HUES6 (cell line): ENCODE results near the gene STX4.

Experiments used
- H3K27ac ChIP-seq: 2 replicates; pipeline ENCODE4 v1.7.0; 2013; ENCODE audit warnings: low read depth, mild to moderate bottlenecking, low read length, inconsistent platforms
- H3K27me3 ChIP-seq: 2 replicates; pipeline ENCODE4 v1.6.1; 2013; ENCODE audit warnings: low read length; ENCODE audit not compliant: control insufficient read depth, insufficient read depth
- H3K36me3 ChIP-seq: 2 replicates; pipeline ENCODE4 v1.6.1; 2013; ENCODE audit warnings: low read length; ENCODE audit not compliant: control insufficient read depth, insufficient read depth
- H3K4me1 ChIP-seq: 2 replicates; pipeline ENCODE4 v1.6.1; 2013; ENCODE audit warnings: low read length; ENCODE audit not compliant: control insufficient read depth, insufficient read depth
- H3K4me3 ChIP-seq: 2 replicates; pipeline ENCODE4 v1.5.1; 2013; ENCODE audit warnings: low read depth, low read length
- H3K9ac ChIP-seq: one replicate; pipeline ENCODE4 v1.6.1; 2013; ENCODE audit warnings: mild to moderate bottlenecking, low read length
- H3K9me3 ChIP-seq: 2 replicates; pipeline ENCODE4 v1.6.1; 2013; ENCODE audit warnings: low read depth, low read length; ENCODE audit not compliant: control insufficient read depth, insufficient read depth

STX4 gene

GRCh38 chr16:31080035-31080629, 46.8 kb downstream of the STX4 start:
- Histone ChIP-seq H3K9ac (no peak overlapping the region), H3K9me3 (no peaks in the 10 kb centered on the region), H3K4me3 (no peak overlapping the region), H3K27me3 (no peaks in the 10 kb centered on the region), H3K36me3 (peaks cover 90% of the 10 kb centered on the region), H3K27ac (no peak overlapping the region), H3K4me1 (no peaks in the 10 kb centered on the region)

- H3K9ac ChIP-seq = no peak overlapping the region
- H3K4me1 ChIP-seq = no peaks in the 10 kb centered on the region
- H3K36me3 ChIP-seq = peaks cover 92% of the 10 kb centered on the region
- H3K27ac ChIP-seq = no peak overlapping the region
- H3K9me3 ChIP-seq = no peaks in the 10 kb centered on the region
- no peaks in the 10 kb centered on the region for H3K27me3 ChIP-seq
- H3K4me3 ChIP-seq = no peak overlapping the region
Measured at GRCh38 chr16:31080756-31081419, 47.5 kb downstream of the STX4 start.

GRCh38 chr16:31081428-31082351, 48.3 kb downstream of the STX4 start:
- H3K9ac ChIP-seq = no peak overlapping the region
- H3K9me3 ChIP-seq = no peaks in the 10 kb centered on the region
- H3K4me1 ChIP-seq = no peaks in the 10 kb centered on the region
- H3K27me3 ChIP-seq = no peaks in the 10 kb centered on the region
- H3K36me3 ChIP-seq = peaks cover 84% of the 10 kb centered on the region
- H3K27ac ChIP-seq = no peak overlapping the region
- H3K4me3 ChIP-seq = no peak overlapping the region

- Histone ChIP-seq H3K27me3 (no peaks in the 10 kb centered on the region), H3K9ac (no peak overlapping the region), H3K4me1 (no peaks in the 10 kb centered on the region), H3K27ac (no peak overlapping the region), H3K4me3 (no peak overlapping the region), H3K36me3 (peaks cover 76% of the 10 kb centered on the region), H3K9me3 (no peaks in the 10 kb centered on the region)
Measured at GRCh38 chr16:31082368-31083045, 49.1 kb downstream of the STX4 start.

DNA sequence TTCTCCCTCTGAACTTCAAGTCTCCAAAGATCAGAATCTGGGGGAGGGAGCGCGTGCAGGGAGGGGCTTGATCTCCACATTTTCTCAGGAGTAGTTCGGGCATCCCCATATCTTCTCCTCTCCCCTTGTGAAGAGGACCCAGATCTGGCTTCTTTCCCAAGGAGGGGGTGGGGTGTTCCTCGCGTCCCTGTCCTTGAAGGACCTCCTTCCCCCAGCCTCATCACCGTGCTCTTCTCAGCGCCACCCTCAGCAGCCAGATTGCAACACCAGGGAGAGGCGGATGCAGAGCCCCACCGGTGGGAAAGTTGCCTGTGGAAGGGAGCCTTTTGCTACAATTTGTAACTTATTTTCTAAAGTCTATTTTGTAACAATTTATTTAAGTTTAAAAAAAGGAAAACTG, 49.7 kb downstream of the STX4 start:
- Histone ChIP-seq H3K9ac (no peak overlapping the region), H3K27me3 (no peaks in the 10 kb centered on the region), H3K4me3 (no peak overlapping the region), H3K4me1 (no peaks in the 10 kb centered on the region), H3K36me3 (peaks cover 70% of the 10 kb centered on the region), H3K27ac (no peak overlapping the region), H3K9me3 (no peaks in the 10 kb centered on the region)

- Histone ChIP-seq H3K4me1 (no peaks in the 10 kb centered on the region), H3K27me3 (no peaks in the 10 kb centered on the region), H3K9ac (no peak overlapping the region), H3K4me3 (no peak overlapping the region), H3K27ac (no peak overlapping the region), H3K36me3 (peaks cover 68% of the 10 kb centered on the region), H3K9me3 (no peaks in the 10 kb centered on the region)
Measured at GRCh38 chr16:31083556-31083955, 50.2 kb downstream of the STX4 start.

DNA sequence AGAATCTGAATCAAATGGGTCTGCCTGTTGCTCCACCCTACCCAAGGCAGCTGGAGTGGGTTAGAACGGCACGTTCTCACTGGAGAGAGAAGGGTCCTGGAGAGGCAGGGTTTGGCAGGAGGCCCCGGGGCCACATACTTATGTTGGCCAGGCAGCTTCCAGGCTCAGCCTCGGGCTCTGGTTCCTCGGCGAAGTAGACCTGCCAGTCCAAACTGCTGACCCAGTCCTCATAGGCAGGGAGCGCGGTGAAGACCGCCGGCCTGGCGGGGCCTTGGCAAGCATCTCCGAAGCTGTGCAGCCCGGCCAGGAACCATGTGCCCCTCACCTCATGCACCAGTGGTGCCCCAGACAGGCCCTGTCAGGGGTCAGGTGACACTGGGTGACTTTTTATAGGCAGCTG, 50.6 kb downstream of the STX4 start:
- Histone ChIP-seq H3K4me1 (no peaks in the 10 kb centered on the region), H3K4me3 (no peak overlapping the region), H3K27ac (no peak overlapping the region), H3K36me3 (peaks cover 68% of the 10 kb centered on the region), H3K9me3 (no peaks in the 10 kb centered on the region), H3K9ac (no peak overlapping the region), H3K27me3 (no peaks in the 10 kb centered on the region)

DNA sequence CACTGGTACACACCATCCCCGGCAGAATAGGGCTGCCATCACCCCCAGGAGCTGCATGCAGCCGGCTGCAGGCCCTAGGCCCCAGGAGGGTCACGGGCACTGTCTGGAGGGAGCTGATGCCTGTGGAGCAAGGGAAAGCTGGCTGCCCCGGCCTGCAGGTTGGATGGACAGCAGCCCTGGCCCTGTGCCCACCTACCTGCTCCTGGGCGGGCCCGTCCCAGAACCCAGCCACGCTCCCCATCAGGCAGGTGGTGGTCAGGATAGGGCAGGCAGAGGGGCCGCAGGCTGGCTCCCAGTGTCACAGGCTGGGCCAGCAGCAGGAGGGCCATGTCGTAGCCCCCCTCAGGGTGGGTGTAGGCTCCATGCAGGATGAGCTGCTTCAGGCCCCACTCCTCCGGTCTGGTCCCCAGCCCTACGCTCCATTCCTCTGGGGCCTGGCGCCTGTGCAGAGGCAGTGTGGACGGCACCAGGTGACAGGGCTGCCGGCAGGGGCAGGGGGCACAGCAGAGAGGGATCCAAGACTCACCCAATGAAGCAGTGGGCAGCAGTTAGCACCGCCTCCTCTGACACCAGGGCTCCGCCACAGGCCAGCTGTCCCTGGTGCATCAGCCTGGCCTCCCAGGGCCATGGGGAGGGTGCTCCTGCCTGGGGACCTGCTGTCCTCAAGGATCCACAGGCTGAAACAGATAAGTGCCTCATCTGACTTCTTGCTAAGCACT, 51.4 kb downstream of the STX4 start:
- Histone ChIP-seq H3K36me3 (peaks cover 65% of the 10 kb centered on the region), H3K4me3 (no peak overlapping the region), H3K27me3 (no peaks in the 10 kb centered on the region), H3K9ac (no peak overlapping the region), H3K4me1 (no peaks in the 10 kb centered on the region), H3K9me3 (no peaks in the 10 kb centered on the region), H3K27ac (no peak overlapping the region)

DNA sequence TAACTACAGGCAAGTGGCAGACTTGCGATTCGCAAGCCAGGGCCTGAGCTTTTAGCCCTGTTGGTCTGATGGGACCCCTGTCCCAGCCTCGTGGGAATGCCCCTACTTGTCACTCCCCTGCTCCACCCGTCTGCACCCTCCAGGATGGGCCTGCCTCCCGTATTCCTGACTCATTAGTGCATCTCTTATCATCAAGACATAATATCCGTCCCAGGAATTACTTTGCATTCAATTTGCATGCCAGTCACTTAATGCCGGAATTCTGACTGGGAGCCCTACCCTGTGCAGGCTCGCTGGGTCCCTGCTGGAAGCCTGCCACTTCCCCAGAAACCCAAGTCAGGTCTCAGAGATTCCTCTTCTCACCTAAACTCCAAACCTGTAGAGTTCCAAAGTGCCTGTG, 52.1 kb downstream of the STX4 start:
- no peak overlapping the region for H3K4me3 ChIP-seq
- H3K36me3 ChIP-seq = peaks cover 60% of the 10 kb centered on the region
- H3K27me3 ChIP-seq = no peaks in the 10 kb centered on the region
- H3K9ac ChIP-seq = no peak overlapping the region
- H3K27ac ChIP-seq = no peak overlapping the region
- H3K4me1 ChIP-seq = no peaks in the 10 kb centered on the region
- H3K9me3 ChIP-seq = no peaks in the 10 kb centered on the region

DNA sequence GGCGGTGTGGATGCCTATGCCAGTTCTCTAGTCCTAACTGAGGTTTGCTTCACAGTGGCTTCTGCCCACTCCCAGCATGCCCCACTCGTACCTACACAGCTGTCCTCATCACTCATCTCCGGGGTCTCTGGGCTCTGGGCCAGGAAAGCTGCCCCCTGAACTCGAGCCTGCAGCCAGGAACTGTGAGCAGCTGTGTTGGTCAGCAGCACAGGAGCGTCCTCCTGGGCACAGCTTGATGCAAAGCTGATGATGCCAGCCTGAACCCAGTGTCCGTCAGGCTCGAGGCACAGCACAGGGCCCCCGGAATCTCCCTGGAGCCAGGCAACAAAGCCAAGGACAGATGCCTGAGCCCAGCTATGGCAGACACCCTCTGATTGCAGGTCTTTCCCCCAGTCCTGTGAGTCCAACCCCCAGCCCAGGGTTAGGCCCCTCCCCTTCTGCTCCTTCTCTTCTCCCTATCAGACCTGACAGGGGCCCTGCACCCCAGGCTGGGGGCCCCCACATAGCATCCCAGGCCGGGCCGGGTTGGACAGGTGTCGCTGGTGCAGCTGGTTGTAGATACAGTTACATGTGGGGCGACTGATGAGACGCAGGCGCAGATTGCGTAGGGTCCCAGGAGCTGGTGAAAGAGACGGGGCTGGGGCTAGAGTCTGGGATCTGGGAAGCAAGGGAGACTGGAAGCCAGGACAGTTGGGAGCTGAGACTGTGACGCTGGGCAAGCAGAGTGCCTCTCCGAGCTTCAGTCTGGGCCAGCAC, 52.7 kb downstream of the STX4 start:
- Histone ChIP-seq H3K9ac (no peak overlapping the region), H3K4me3 (no peak overlapping the region), H3K9me3 (no peaks in the 10 kb centered on the region), H3K36me3 (peaks cover 60% of the 10 kb centered on the region), H3K27ac (no peak overlapping the region), H3K4me1 (no peaks in the 10 kb centered on the region), H3K27me3 (no peaks in the 10 kb centered on the region)
